ENCODE measurements around the gene AFAP1L2.

AFAP1L2 gene

GRCh38 chr10:114271075-114271778, 133.1 kb downstream of the AFAP1L2 start:
- Mint-ChIP-seq H3K4me3 (no peak overlapping the region), H3K9me3 (no peaks in the 10 kb centered on the region), H3K36me3 (ENCODE audit: low read depth) (no peaks in the 10 kb centered on the region), H3K27me3 (ENCODE audit: low read depth) (peaks cover 11% of the 10 kb centered on the region), H3K27ac (peak overlapping the region in 1 of 3 experiments; percentile 16), H3K4me1 (peaks cover 23% of the 10 kb centered on the region)
- no peak for TF ChIP-seq CTCF (IDR thresholded peaks at IDR 0.05; ENCODE audit: unreplicated experiment in 3 of 3)

DNA sequence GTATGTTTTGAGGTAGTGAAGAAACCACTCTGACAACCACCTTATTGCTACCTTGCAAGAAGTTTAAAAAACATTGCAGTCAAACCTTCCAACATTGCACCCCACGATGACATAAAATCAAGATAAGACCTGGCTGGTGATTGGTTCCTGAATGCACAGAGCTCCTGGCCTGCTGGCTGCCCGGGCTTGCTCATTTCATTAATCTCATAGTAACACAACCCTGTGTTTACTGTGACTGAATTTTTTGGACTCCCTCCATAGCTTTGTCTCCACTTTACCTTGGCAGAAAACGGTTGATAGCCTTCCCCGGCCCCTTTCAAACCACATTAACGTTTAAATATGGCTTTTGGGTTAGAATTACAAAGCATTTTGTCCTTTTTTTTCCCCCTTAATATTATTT, 137.8 kb downstream of the AFAP1L2 start:
- H3K4me1 Mint-ChIP-seq = peaks cover 31% of the 10 kb centered on the region
- no peak for TF ChIP-seq CTCF (IDR thresholded peaks at IDR 0.05; ENCODE audit: unreplicated experiment in 3 of 3)
- H3K36me3 Mint-ChIP-seq (ENCODE audit: low read depth) = no peaks in the 10 kb centered on the region
- H3K9me3 Mint-ChIP-seq = no peaks in the 10 kb centered on the region
- no peak overlapping the region for H3K4me3 Mint-ChIP-seq
- peak overlapping the region in 2 of 3 experiments; percentile 9 to 31 for H3K27ac Mint-ChIP-seq
- peaks cover 7% of the 10 kb centered on the region for H3K27me3 Mint-ChIP-seq (ENCODE audit: low read depth)

GRCh38 chr10:114265392-114266053, 138.8 kb downstream of the AFAP1L2 start:
- no peak overlapping the region for H3K4me3 Mint-ChIP-seq
- no peaks in the 10 kb centered on the region for H3K36me3 Mint-ChIP-seq (ENCODE audit: low read depth)
- peak overlapping the region in 2 of 3 experiments; percentile 1 to 36 for H3K27ac Mint-ChIP-seq
- peaks cover 23% of the 10 kb centered on the region for H3K4me1 Mint-ChIP-seq
- H3K9me3 Mint-ChIP-seq = no peaks in the 10 kb centered on the region
- no peak for TF ChIP-seq CTCF (IDR thresholded peaks at IDR 0.05; ENCODE audit: unreplicated experiment in 3 of 3)
- H3K27me3 Mint-ChIP-seq (ENCODE audit: low read depth) = peaks cover 7% of the 10 kb centered on the region

GRCh38 chr10:114262496-114262895, 141.8 kb downstream of the AFAP1L2 start:
- no peak for TF ChIP-seq CTCF (IDR thresholded peaks at IDR 0.05; ENCODE audit: unreplicated experiment in 3 of 3)
- Mint-ChIP-seq H3K9me3 (no peaks in the 10 kb centered on the region), H3K27ac (no peak overlapping the region), H3K27me3 (ENCODE audit: low read depth) (peaks cover 4% of the 10 kb centered on the region), H3K36me3 (ENCODE audit: low read depth) (no peaks in the 10 kb centered on the region), H3K4me1 (peaks cover 28% of the 10 kb centered on the region), H3K4me3 (no peak overlapping the region)

GRCh38 chr10:114261076-114261475, 143.2 kb downstream of the AFAP1L2 start:
- H3K9me3 Mint-ChIP-seq = no peaks in the 10 kb centered on the region
- no peak overlapping the region for H3K4me3 Mint-ChIP-seq
- H3K4me1 Mint-ChIP-seq = peaks cover 31% of the 10 kb centered on the region
- TF ChIP-seq CTCF (IDR thresholded peaks at IDR 0.05; ENCODE audit: unreplicated experiment in 3 of 3) = no peak
- H3K36me3 Mint-ChIP-seq (ENCODE audit: low read depth) = no peaks in the 10 kb centered on the region
- no peak overlapping the region for H3K27ac Mint-ChIP-seq
- H3K27me3 Mint-ChIP-seq (ENCODE audit: low read depth) = peaks cover 3% of the 10 kb centered on the region

Data from nephron (organoid).